GM18520 (cell line): ENCODE data around the gene CRMP1.

Experiments used
- ATAC-seq: cut with Tn5 transposase; IDR thresholded peaks from one replicate; pipeline ENCODE4 v1.9.1; 2021; ENCODE audit not compliant: unreplicated experiment

Gene CRMP1

GRCh38 chr4:5772528-5773270 lies 120.2 kb downstream of the CRMP1 start:
- ATAC-seq = no peak
